PFSK-1 (cell line): Measurements from ENCODE around the gene FAM163B.

Source experiments
- POLR2AphosphoS5 ChIP-seq: IDR thresholded peaks from 2 replicates; pipeline ENCODE4 v1.6.1; 2012; ENCODE audit warnings: low read depth, mild to moderate bottlenecking, control low read depth, low read length, moderate library complexity
- SIN3A ChIP-seq: IDR thresholded peaks from 2 replicates; pipeline ENCODE4 v1.6.1; 2012; ENCODE audit warnings: mild to moderate bottlenecking, low read length, moderate library complexity, borderline replicate concordance; ENCODE audit not compliant: insufficient read depth
- TAF1 ChIP-seq: IDR thresholded peaks from 2 replicates; pipeline ENCODE4 v1.6.1; 2012; ENCODE audit warnings: low read length, control low read depth, borderline replicate concordance; ENCODE audit not compliant: insufficient read depth
- TF ChIP-seq, protein P1 (sequence below), 2 experiments: IDR thresholded peaks; 2 replicates each; pipeline versions ENCODE4 v1.6.1 to v1.8.0; 2011 to 2012; ENCODE audit warnings: low read depth in 2 of 2, low read length in 2 of 2, control low read depth in 1 of 2, inconsistent platforms in 1 of 2, mild to moderate bottlenecking in 1 of 2, moderate library complexity in 1 of 2; ENCODE audit not compliant: insufficient read depth in 1 of 2

DNA sequence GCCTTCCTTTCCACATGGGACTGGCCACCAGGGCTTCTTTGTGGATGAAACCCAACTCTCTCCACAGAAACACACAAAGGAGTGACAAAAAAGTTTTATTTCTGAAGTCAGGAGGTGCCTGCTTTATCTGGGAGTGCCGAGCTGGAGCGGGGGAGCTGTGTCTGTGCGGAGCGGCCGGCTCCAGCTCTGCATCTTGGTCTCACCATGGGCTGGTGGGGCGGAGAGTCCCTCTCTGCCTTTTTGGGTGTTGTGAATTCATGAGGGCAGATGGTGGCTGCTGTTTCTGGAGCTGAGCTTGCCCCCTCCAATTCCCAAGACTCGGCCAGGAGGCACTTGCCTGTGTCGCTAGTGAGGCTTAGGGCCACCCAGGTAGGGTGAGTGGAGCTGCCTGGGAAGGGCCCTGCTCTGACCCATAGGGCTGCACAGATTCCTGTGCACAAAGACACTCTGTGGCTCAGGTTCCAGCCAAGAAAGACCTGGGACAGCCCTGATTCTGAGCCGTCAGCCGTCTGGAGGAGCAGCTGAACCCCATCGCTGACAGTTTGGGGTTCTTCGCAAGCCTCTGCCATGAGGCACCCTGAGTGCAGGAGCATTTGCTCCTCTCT is 28.4 kb upstream of the FAM163B start:
- TF ChIP-seq SIN3A (no peak), POLR2AphosphoS5 (no peak), TAF1 (no peak)
- TF ChIP-seq, protein P1, sequence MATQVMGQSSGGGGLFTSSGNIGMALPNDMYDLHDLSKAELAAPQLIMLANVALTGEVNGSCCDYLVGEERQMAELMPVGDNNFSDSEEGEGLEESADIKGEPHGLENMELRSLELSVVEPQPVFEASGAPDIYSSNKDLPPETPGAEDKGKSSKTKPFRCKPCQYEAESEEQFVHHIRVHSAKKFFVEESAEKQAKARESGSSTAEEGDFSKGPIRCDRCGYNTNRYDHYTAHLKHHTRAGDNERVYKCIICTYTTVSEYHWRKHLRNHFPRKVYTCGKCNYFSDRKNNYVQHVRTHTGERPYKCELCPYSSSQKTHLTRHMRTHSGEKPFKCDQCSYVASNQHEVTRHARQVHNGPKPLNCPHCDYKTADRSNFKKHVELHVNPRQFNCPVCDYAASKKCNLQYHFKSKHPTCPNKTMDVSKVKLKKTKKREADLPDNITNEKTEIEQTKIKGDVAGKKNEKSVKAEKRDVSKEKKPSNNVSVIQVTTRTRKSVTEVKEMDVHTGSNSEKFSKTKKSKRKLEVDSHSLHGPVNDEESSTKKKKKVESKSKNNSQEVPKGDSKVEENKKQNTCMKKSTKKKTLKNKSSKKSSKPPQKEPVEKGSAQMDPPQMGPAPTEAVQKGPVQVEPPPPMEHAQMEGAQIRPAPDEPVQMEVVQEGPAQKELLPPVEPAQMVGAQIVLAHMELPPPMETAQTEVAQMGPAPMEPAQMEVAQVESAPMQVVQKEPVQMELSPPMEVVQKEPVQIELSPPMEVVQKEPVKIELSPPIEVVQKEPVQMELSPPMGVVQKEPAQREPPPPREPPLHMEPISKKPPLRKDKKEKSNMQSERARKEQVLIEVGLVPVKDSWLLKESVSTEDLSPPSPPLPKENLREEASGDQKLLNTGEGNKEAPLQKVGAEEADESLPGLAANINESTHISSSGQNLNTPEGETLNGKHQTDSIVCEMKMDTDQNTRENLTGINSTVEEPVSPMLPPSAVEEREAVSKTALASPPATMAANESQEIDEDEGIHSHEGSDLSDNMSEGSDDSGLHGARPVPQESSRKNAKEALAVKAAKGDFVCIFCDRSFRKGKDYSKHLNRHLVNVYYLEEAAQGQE (IDR thresholded peaks at IDR 0.05; ENCODE audit: insufficient read depth in 1 of 2, low read depth in 2 of 2, low read length in 2 of 2): no peak
